Stimulated activated CD4-positive, alpha-beta T cell treated with anti-CD3 and anti-CD28 coated beads, Interleukin-1b, Interleukin-23, amount 100 ng/mL, for 48 hours (primary cell): Measurements from ENCODE around the gene ACTL7B.
A peak's percentile ranks its signal among the peaks of the same experiment; 100 is the strongest.
"Not testable (repeated sequence)": the region's sequence is repeated elsewhere in the genome, so short reads cannot be mapped to it uniquely, and the experiment has no call there.

Experiments used
- DNase-seq: peaks from one replicate; pipeline ENCODE4 v3.0.0-alpha.2; 2020

The ACTL7B gene

GRCh38 chr9:108855888-108856287 is at the start of gene ACTL7B:
Gene ACTL7B (minus strand): TSS chr9:108855986. CDS start chr9:108855930, 56 bp downstream.
- DNase-seq: no peak

DNA sequence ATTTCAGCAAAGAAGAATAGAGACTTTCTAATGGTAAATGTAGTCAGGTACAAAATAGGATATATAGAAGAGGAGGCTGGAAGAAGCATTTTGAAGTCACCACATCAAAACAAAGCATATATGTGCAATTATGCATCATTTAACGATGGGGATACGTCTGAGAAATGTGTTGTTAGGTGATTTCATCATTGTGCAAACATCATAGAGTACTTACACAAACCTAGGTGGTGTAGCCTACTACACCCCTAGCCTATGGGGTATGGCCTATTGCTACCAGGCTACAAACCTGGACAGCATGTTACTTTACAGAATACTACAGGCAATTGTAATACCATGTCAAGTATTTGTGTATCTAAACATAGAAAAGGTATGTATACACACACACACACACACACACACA is 49.7 kb upstream of the ACTL7B start:
- DNase-seq: no peak

DNA sequence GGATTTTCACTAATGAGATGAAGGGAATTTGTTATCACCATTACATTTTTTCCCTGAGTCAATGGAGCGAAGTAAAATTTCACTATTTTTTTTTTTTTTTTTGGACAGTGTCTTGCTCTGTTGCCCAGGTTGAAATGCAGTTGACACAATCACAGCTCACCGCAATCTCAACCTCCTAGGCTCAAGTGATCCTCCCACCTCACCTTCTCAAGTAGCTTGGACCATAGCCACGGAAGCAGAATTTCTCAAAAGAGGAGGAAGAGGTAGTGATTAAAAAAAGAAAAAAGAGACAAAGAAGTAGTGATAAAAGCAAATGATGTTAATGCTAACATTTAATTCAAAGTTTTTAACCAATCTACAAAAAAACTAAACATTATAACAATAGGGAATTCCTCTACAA is 48.4 kb upstream of the ACTL7B start:
- DNase-seq: no peak

- DNase-seq: no peak
Observed at GRCh38 chr9:108903420-108904103, 47.8 kb upstream of the ACTL7B start.

GRCh38 chr9:108900176-108900575 is 44.4 kb upstream of the ACTL7B start:
- DNase-seq: no peak

- not testable (repeated sequence) for DNase-seq
Observed at GRCh38 chr9:108899023-108899695, 43.4 kb upstream of the ACTL7B start.

DNA sequence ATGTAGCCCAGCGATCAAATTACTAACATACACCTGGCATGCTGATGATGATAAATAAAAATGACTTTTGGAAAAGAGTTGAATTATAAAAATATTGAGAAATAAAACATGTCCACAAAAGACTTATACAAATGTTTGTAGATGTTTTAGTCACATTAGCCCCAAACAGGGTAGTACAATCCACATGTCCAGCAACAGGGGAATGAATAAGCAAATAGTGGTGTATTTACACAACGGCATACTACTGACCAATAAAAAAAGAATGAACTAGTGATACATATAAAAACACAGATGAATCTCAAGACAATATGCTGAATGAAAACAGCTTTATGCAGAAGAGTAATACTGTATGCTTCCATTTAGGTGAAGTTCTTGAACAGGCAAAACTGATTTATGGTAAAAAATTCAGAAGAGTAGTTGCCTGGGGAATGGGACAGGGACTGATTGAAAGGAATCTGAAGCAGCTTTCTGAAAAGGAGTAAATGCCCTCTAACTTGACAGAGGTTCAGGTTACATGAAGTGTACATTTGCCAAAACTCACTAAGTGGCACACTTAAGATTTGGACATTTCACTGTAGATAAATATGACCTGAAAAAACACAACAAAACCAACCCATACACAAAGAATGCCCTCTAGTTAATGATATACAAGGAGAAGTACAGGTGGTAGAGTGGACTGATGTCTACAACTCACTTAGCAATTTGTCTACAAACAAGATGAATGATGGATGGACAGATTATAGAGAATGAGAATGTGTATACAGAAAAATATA is 41.7 kb upstream of the ACTL7B start:
- DNase-seq: no peak

DNA sequence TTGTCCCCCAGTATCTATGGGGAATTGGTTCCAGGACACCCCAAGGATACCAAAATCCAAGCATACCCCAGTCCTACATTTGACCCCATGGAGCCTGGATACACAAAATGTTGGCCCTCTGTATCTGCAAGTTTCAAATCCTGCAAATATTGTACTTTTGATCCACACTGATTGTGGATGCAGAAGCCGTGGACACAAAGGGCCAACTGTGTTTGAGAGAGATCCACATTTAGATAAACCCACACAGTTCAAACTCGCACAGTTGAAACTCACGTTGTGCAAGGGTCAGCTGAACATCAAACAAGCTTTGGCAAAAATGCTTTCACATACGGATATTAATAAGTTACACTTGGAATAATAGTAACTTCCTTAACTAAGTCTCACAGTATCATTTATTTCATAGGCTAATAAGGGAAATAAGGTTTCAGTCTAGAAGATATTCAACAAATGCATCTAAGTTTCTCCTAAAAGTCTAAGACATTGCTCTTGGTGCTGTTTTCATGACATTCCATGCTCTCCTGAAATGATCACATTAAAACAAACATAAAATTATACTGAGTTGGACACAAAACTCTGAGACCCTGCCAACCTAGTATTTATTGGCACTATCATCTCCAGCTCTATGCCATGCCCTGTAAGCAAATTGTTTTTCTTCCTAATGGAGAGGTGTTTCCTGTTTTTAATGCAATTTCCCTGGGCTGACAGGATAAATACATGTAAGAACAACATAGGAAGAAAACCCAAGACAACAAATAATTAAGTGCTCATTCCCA is 38.6 kb upstream of the ACTL7B start:
- DNase-seq: no peak

- no peak for DNase-seq
Observed at GRCh38 chr9:108889649-108890067, 33.9 kb upstream of the ACTL7B start.

GRCh38 chr9:108886594-108887271 is 30.9 kb upstream of the ACTL7B start:
- DNase-seq: not testable (repeated sequence)

GRCh38 chr9:108885643-108886348 is 30.0 kb upstream of the ACTL7B start:
- DNase-seq: peak; percentile 77

- DNase-seq: no peak
Observed at GRCh38 chr9:108884701-108885100, 28.9 kb upstream of the ACTL7B start.

DNA sequence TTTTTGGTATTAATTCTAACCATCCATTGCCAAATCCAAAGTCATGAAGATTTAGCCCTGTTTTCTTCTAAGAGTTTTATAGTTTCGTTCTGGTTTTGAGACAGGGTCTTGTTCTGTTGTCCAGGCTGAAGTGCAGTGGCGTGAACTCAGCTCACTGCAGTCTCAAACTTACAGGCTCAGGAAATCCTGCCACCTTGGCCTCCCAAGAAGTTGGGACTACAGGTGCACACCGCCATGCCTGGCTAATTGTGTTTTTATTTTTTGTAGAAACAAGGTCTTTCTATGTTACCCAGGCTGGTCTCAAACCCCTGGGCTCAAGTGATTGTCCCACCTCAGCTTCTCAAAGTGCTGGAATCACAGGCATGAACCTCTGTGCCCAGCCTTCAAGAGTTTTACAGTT is 27.3 kb upstream of the ACTL7B start:
- no peak for DNase-seq

- DNase-seq: no peak
Observed at GRCh38 chr9:108882052-108882888, 26.5 kb upstream of the ACTL7B start.

- no peak for DNase-seq
Observed at GRCh38 chr9:108880738-108881316, 25.0 kb upstream of the ACTL7B start.

DNA sequence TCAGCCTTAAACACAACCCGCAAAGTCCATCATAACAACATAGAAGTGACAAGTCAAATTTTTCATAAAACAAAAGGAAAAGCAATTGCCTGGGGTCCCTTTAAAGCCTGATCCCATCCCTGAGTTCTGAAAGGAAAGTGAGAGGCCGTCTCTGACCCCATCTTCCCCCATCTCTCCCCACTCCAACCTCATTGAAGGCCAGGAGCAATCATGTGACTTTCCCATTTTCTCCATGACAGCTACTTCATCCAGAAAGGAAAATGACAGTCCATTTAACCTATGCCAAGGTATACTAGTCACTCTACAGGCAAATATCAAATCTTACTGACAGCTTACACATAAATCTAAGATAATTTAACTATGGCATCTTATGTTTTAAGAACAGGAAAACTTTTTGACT is 21.7 kb upstream of the ACTL7B start:
- no peak for DNase-seq

- no peak for DNase-seq
Observed at GRCh38 chr9:108876425-108876824, 20.6 kb upstream of the ACTL7B start.

- no peak for DNase-seq
Observed at GRCh38 chr9:108874058-108874788, 18.4 kb upstream of the ACTL7B start.

GRCh38 chr9:108869092-108869725 is 13.4 kb upstream of the ACTL7B start:
- DNase-seq: no peak
